Osteocyte (in vitro differentiated cells): ENCODE measurements around the gene THSD4. TPM values are rescaled to one million over a fixed set of nuclear protein-coding genes. Genes with fewer than 3 reads are reported as not detected.

Source experiments
- DNase-seq: peaks from one replicate; pipeline ENCODE4 v3.0.0; 2021; ENCODE audit warnings: mixed read lengths; ENCODE audit not compliant: unreplicated experiment; ENCODE audit errors: extremely low spot score
- H3K27ac Mint-ChIP-seq: one replicate; pipeline ENCODE4 v1.8.0; 2021; ENCODE audit warnings: mild to moderate bottlenecking, mixed read lengths; ENCODE audit not compliant: unreplicated experiment
- H3K27me3 Mint-ChIP-seq: one replicate; pipeline ENCODE4 v1.8.0; 2021; ENCODE audit warnings: mixed read lengths; ENCODE audit not compliant: unreplicated experiment
- H3K36me3 Mint-ChIP-seq: one replicate; pipeline ENCODE4 v1.8.0; 2021; ENCODE audit warnings: mixed read lengths; ENCODE audit not compliant: unreplicated experiment
- H3K4me1 Mint-ChIP-seq: one replicate; pipeline ENCODE4 v1.8.0; 2021; ENCODE audit warnings: mixed read lengths; ENCODE audit not compliant: unreplicated experiment
- H3K4me3 Mint-ChIP-seq: one replicate; pipeline ENCODE4 v1.8.0; 2021; ENCODE audit warnings: mild to moderate bottlenecking, moderate library complexity, mixed read lengths; ENCODE audit not compliant: unreplicated experiment
- H3K9me3 Mint-ChIP-seq: one replicate; pipeline ENCODE4 v1.8.0; 2021; ENCODE audit warnings: mixed read lengths; ENCODE audit not compliant: unreplicated experiment
- CTCF ChIP-seq: fragments of 200-600 bp; sonication (generic); IDR thresholded peaks from 2 replicates; pipeline ENCODE4 v1.5.0; 2021; ENCODE audit warnings: antibody characterized with exemption, mild to moderate bottlenecking, moderate library complexity
- total RNA-seq: library from RNA; stranded (reverse); gene quantifications from 2 replicates; pipeline ENCODE4 v1.2.1, GENCODE V29; 2021

The THSD4 gene
- total RNA-seq, 1 donor from 2014 or later: 5.7 TPM

- Mint-ChIP-seq H3K27ac (no peak overlapping the region), H3K36me3 (no peaks in the 10 kb centered on the region), H3K4me1 (peaks cover 12% of the 10 kb centered on the region), H3K4me3 (no peak overlapping the region), H3K27me3 (no peaks in the 10 kb centered on the region), H3K9me3 (no peaks in the 10 kb centered on the region)
- no peak for DNase-seq
- no peak for TF ChIP-seq CTCF
Observed at GRCh38 chr15:71449363-71449762, 334.1 kb downstream of the THSD4 start.

- TF ChIP-seq CTCF: no peak
- no peak for DNase-seq
- peaks cover 17% of the 10 kb centered on the region for H3K4me1 Mint-ChIP-seq
- H3K27me3 Mint-ChIP-seq: no peaks in the 10 kb centered on the region
- H3K27ac Mint-ChIP-seq: no peak overlapping the region
- no peak overlapping the region for H3K4me3 Mint-ChIP-seq
- no peaks in the 10 kb centered on the region for H3K9me3 Mint-ChIP-seq
- no peaks in the 10 kb centered on the region for H3K36me3 Mint-ChIP-seq
Observed at GRCh38 chr15:71449956-71450355, 334.7 kb downstream of the THSD4 start.

GRCh38 chr15:71451130-71451529 lies 335.9 kb downstream of the THSD4 start:
- Mint-ChIP-seq H3K27ac (no peak overlapping the region), H3K36me3 (no peaks in the 10 kb centered on the region), H3K9me3 (no peaks in the 10 kb centered on the region), H3K4me1 (peaks cover 23% of the 10 kb centered on the region), H3K4me3 (no peak overlapping the region), H3K27me3 (no peaks in the 10 kb centered on the region)
- TF ChIP-seq CTCF: no peak
- DNase-seq: no peak

GRCh38 chr15:71452893-71453292 lies 337.6 kb downstream of the THSD4 start:
- no peaks in the 10 kb centered on the region for H3K9me3 Mint-ChIP-seq
- DNase-seq: no peak
- peaks cover 3% of the 10 kb centered on the region for H3K27me3 Mint-ChIP-seq
- no peak for TF ChIP-seq CTCF
- no peak overlapping the region for H3K27ac Mint-ChIP-seq
- H3K4me3 Mint-ChIP-seq: no peak overlapping the region
- H3K36me3 Mint-ChIP-seq: no peaks in the 10 kb centered on the region
- H3K4me1 Mint-ChIP-seq: peaks cover 16% of the 10 kb centered on the region

DNA sequence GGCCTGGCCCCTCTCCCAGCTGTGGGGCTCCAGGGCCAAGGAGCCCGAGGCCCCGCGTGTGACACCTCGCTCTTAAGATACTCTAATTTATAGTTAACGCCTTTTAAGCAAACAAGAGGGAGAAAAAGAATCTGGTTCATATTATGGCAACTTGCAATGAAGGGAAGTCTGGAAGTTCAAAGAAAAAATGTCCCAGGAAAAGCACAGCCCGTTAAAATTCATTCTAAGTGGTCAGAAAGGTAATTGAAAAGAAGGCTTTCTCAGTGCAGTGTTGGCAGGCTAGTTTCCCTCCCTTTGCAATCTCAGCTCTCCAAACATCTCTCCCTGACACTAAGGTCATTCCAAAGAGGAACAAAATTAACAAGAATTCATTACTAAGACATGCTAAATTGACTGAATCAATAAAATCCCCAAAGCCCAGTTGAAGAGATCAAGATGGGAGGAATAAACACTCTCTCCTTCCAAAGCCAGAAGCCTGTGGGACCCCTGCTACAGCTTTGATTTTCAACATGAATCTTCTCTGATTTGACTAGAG lies 339.3 kb downstream of the THSD4 start:
- H3K36me3 Mint-ChIP-seq: no peaks in the 10 kb centered on the region
- H3K27ac Mint-ChIP-seq: no peak overlapping the region
- peaks cover 13% of the 10 kb centered on the region for H3K4me1 Mint-ChIP-seq
- DNase-seq: no peak
- H3K27me3 Mint-ChIP-seq: peaks cover 3% of the 10 kb centered on the region
- no peak for TF ChIP-seq CTCF
- no peaks in the 10 kb centered on the region for H3K9me3 Mint-ChIP-seq
- no peak overlapping the region for H3K4me3 Mint-ChIP-seq
